HT-29 (cell line): ENCODE measurements around the gene USP5. TPM values are rescaled to one million over a fixed set of nuclear protein-coding genes. Genes with fewer than 3 reads are reported as not detected.
"Not testable (repeated sequence)": the region's sequence is repeated elsewhere in the genome, so short reads cannot be mapped to it uniquely, and the experiment has no call there.

Experiments
- DNase-seq: peaks from one replicate; pipeline ENCODE4 v3.0.0-alpha.2; 2015; ENCODE audit warnings: low spot score
- total RNA-seq: library from RNA; depleted of rRNA; stranded (reverse); fragments of >200 nt; shearing (Covaris generic); gene quantifications from 2 replicates; pipeline ENCODE4 v1.2.3, GENCODE V29; 2014

The USP5 gene
- total RNA-seq, 1 experiment from 2014 or later, result 122 TPM

DNA sequence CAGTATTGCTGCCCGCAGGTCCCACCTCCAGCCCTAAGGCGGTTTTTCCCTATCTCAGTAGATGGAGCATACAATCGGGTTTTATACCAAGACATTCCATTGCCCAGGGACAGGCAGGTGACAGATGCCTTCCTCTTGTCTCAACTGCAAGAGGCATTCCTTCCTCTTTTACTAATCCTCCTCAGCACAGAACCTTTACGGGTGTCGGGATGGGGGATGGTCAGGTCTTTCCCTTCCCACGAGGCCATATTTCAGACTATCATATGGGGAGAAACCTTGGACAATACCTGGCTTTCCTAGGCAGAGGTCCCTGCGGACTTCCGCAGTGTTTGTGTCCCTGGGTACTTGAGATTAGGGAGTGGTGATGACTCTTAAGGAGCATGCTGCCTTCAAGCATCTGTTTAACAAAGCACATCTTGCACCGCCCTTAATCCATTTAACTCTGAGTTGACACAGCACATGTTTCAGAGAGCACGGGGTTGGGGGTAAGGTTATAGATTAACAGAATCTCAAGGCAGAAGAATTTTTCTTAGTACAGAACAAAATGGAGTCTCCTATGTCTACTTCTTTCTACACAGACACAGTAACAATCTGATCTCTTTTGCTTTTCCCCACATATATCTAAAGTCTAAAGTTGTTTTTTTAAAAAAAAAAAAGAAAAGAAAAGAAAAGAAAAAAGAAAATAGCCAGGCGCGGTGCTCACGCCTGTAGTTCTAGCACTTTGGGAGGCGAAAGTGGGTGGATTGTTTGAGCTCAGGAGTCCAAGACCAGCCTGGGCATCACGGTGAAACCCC, 34.5 kb downstream of the USP5 start:
- DNase-seq, result not testable (repeated sequence)

DNA sequence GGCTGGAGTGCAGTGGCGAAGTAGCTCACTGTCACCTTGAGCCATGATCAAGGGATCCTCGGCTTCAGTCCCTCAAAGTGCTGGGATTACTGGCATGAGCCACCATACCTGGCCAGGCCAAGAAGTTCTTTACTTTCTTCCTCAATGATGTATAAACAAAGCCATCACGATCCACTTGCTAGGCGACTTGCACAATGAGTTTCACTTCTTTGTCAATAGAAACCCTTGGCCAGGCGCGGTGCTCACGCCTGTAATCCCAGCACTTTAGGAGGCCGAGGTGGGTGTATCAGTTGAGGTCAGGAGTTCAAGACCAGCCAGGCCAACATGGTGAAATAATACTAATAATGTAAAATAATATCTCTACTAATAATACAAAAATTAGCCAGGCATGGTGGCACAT, 35.5 kb downstream of the USP5 start:
- DNase-seq, result no peak

DNA sequence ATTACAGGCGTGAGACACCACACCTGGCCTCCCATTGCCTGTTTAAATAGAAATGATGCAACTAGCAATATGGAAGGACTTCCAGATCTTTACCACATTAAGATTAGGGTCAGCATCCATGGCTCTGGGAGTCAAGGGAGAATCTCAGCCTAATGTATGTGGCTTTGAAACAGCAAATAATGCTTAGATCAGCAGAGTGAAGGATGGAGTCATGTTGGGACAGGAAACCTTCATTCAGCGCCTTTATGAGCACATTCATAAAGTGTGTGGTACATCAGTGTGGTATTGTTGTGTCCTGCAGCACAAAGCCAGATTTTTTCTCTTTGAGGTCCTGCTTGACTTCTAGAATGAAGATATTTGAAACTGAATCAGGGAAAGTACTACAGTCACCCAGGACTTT, 36.4 kb downstream of the USP5 start:
- DNase-seq, result no peak

DNA sequence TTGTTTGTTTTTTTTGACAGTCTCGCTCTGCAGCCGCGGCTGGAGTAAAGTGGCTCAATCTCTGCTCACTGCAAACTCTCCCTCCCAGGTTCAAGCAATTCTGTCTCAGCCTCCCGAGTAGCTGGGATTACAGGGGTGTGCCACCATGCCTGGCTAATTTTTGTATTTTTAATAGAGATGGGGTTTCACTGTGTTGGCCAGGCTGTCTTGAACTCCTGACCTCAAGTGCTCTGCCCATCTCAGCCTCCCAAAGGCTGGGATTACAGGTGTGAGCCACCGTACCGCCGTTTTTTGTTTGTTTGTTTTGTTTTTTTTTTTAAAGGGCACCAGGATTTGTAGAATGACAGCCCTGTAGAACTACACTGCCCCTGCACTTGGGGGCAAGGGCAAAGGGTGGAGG, 36.8 kb downstream of the USP5 start:
- DNase-seq, result not testable (repeated sequence)

- not testable (repeated sequence) for DNase-seq
Observed at GRCh38 chr12:6889775-6890573, 38.0 kb downstream of the USP5 start.

DNA sequence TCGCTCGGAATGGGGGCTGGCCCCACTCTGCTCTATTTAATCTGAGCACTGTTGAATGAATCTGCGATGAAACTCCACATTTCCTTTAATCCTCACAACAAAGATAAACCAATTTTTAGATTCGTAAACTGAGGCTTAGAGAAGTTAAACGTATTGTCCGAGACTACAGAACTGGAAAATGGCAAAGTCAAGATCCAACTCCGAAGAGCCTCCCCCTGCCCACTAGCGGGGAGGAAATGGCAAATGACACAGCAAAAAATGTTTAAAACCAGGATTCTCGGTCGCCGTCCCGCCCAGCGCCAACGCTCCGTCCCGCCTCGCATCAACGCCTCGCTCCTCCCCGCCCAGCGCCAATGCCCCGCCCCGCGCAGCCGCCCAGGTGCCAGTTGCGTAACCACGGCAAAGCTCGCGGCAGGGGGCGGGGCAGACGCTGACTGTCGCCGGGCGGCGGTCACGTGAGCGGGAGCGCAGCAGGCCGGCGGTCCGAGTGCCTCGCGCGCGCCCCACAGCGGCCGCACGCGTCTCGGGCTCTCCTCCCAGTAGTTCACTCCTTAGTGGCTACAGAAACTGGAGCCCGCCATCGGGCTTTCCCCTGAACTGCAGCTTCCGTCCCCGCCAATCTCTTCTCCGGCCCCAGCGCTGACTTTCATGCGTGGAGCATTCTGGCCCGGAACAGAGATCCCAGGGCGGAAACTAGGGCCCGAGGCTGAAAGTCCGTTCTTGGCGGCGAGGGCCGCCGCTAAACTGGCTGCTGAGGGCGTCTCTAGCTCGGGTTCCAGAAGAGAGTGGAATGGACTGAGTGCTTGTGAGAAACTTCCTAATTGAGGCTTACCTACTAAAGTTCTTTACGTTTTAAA, 39.1 kb downstream of the USP5 start:
- peak; percentile 97 for DNase-seq

DNA sequence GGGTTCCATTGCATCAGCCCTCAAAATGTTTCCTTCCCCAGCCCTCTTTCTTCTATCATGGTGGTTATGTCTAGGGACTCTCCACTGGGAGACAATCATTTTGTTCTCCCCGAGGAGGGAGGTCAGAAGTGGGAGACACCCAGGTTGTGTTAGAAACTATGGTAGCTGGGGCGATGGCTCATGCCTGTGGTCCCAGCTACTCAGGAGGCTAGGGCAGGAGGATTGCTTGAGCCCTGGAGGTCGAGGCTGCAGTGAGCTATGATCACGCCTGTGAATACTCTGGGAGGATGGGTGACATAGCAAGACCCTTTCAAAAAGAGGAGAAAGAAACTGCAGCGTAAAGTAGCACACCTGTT, 39.7 kb downstream of the USP5 start:
- DNase-seq, result no peak

DNA sequence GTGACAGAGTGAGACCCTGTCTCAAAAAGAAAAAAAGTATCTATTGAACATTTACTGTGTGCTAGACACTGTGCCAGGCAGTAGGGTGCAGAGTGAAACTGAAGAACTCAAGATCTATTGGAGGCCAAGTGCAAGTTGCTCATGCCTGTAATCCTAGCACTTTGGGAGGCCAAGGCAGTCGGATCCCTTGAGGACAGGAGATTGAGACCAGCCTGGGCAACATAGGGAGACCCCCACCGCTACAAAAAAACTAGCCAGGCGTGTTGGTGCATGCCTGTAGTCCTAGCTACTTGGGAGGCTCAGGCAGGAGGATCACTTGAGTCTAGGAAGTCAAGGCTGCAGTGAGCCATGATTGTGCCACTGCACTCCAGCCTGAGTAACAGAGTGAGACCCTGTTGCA, 40.7 kb downstream of the USP5 start:
- not testable (repeated sequence) for DNase-seq

DNA sequence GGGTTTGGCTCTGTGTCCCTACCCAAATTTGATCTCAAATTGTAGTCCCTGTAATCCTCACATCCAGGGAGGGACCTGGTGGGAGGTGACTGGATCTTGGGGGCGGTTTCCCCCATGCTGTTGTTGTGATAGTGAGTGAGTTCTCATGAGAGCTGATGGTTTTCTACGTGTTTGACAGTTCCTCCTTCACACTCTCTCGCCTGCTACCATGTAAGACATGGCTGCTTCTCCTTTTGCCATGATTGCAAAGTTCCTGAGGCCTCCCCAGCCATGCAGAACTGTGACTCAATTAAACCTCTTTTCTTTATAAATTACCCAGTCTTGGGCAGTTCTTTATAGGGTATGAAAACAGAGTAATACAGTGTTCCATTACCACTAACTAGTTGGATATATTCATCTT, 42.4 kb downstream of the USP5 start:
- no peak for DNase-seq

GRCh38 chr12:6896846-6897435, 45.0 kb downstream of the USP5 start:
- DNase-seq, result no peak

- DNase-seq, result no peak
Observed at GRCh38 chr12:6899427-6899826, 47.5 kb downstream of the USP5 start.

DNA sequence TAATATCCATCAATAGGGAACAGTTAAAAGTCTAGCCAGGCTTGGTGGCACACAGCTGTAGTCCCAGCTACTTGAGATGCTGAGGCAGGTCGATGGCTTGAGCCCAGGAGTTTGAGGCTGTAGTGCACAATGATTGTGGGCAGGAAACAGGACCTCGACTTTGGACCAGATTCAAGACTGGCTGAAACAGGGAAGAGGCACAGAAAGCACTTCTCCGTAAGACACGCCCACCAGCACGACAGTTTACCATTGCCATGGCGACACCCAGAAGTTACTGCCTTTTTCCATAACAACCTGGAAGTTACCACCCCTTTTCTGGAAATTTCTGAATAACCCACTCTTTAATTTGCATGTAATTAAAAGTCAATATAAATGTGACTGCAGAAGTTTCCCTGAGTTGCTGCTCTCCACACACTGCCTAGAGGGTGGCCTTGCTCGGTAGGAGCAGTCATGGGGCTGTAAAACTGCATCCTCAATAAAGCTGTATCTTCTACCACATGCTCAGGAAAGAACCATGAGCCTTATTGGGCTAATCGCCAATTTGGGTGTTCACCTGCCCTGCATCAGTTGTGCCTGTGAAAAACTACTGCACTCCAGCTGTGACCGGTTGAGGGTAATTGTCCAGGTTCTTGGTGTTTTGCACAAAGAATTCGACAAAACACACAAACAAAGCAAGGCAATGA, 48.0 kb downstream of the USP5 start:
- DNase-seq, result peak; percentile 75

DNA sequence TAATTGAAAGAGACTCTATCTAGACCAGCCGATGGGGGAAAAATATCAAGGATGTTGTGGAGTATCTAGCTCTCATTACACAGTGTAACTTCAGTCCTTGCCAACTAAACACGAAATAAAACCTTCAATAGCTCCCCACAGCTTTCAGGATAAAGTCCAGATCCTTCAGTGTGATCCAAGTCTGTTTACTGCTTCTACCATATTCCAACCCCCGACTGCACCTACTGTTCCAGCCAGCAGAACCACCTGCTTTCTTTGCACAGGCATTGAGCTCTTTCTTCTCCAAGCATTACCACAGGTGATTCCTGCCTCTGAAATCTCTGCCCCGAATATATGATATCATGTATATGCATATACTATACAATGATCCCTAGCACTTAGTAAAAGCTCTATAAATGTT, 50.5 kb downstream of the USP5 start:
- no peak for DNase-seq

- DNase-seq, result no peak
Observed at GRCh38 chr12:6903722-6904121, 51.8 kb downstream of the USP5 start.

- DNase-seq, result peak; percentile 97
Observed at GRCh38 chr12:6904280-6905276, 52.6 kb downstream of the USP5 start, which contains the start of gene LRRC23. Gene LRRC23, plus strand, starts transcription at chr12:6904822. Its CDS starts 812 bp downstream, at chr12:6905634.

GRCh38 chr12:6905414-6906040, 53.6 kb downstream of the USP5 start:
- DNase-seq, result no peak

- not testable (repeated sequence) for DNase-seq
Observed at GRCh38 chr12:6908141-6908540, 56.2 kb downstream of the USP5 start.

- DNase-seq, result no peak
Observed at GRCh38 chr12:6909421-6910145, 57.6 kb downstream of the USP5 start.
